Endothelial cell of umbilical vein (primary cell): ENCODE results near the gene UNKL. TPM values are rescaled to one million over a fixed set of nuclear protein-coding genes. Genes with fewer than 3 reads are reported as not detected.

ENCODE experiments used
- BruUV-seq: library from RNA; stranded (reverse); fragments of 400-500 nt; replicated peaks from 2 replicates; lab custom pipeline; 2021; lab: Mats Ljungman, UMichigan
- CTCF ChIA-PET: fragments of 300-600, 350-600 bp; sonication (Branson Sonifier 250); formaldehyde crosslinking; loops from one replicate; lab custom pipeline; 2021; ENCODE audit warnings: antibody characterized with exemption, inconsistent platforms; lab: Charles Lee
- POLR2A ChIA-PET: fragments of 300-600, 350-600 bp; sonication (Branson Sonifier 250); formaldehyde crosslinking; loops from one replicate; lab custom pipeline; 2021; ENCODE audit warnings: antibody characterized with exemption, inconsistent platforms; lab: Charles Lee
- DNase-seq: peaks from one replicate; pipeline ENCODE4 v3.0.0-alpha.2; 2011; ENCODE audit warnings: low read depth, low spot score
- FAIRE-seq: peaks from 2 replicates; lab custom pipeline; 2011; peaks lifted over from hg19 to GRCh38; lab: Jason Lieb, UNC
- H2AFZ ChIP-seq: 2 replicates; pipeline ENCODE4 v1.6.0; 2012; ENCODE audit warnings: low read depth, low read length, control low read depth, inconsistent platforms
- H3K27ac ChIP-seq: 2 replicates; pipeline ENCODE4 v1.5.1; 2011; ENCODE audit warnings: low read depth, mild to moderate bottlenecking, control low read depth, low read length, moderate library complexity; ENCODE audit not compliant: insufficient read depth
- H3K27me3 ChIP-seq, 2 experiments: 2 replicates each; pipeline versions ENCODE4 v1.6.0 to v1.6.1; 2011; ENCODE audit warnings: low read length in 2 of 2, mixed read lengths in 1 of 2; ENCODE audit not compliant: control insufficient read depth in 2 of 2, insufficient read depth in 2 of 2
- H3K36me3 ChIP-seq, 2 experiments: 2 replicates in 1 of 2; 3 replicates in 1 of 2; pipeline ENCODE4 v1.5.1; 2011; ENCODE audit warnings: low read length in 2 of 2, mild to moderate bottlenecking in 1 of 2, moderate library complexity in 1 of 2; ENCODE audit not compliant: control insufficient read depth in 2 of 2, insufficient read depth in 2 of 2; ENCODE audit errors: extremely low read depth in 1 of 2
- H3K4me1 ChIP-seq: 3 replicates; pipeline ENCODE4 v1.5.1; 2011; ENCODE audit warnings: mild to moderate bottlenecking, low read length; ENCODE audit not compliant: control insufficient read depth, insufficient read depth; ENCODE audit errors: extremely low read depth
- H3K4me2 ChIP-seq: 2 replicates; pipeline ENCODE4 v1.6.1; 2011; ENCODE audit warnings: low read length, control low read depth, mixed read lengths; ENCODE audit not compliant: insufficient read depth
- H3K4me3 ChIP-seq, 3 experiments: fragments of 200-600 bp in 1 of 3; sonication (generic), shearing (Covaris generic) in 1 of 3; replicated peaks in 1 of 3; 2 replicates each; pipeline ENCODE4 v1.5.1; 2011 to 2016; ENCODE audit warnings: control low read depth in 3 of 3, low read length in 3 of 3, mild to moderate bottlenecking in 2 of 3, inconsistent platforms in 1 of 3, low read depth in 1 of 3, moderate library complexity in 1 of 3; ENCODE audit not compliant: insufficient read depth in 1 of 3
- H3K79me2 ChIP-seq: 2 replicates; pipeline ENCODE4 v1.6.0; 2012; ENCODE audit warnings: low read length, inconsistent platforms; ENCODE audit not compliant: control insufficient read depth, insufficient read depth
- H3K9ac ChIP-seq: replicated peaks from 2 replicates; pipeline ENCODE3; 2011; ENCODE audit warnings: low read length, control low read depth; ENCODE audit not compliant: insufficient read depth; ENCODE audit errors: extremely low read depth
- H3K9me1 ChIP-seq: replicated peaks from 3 replicates; pipeline ENCODE4 v1.6.0; 2011; ENCODE audit warnings: mild to moderate bottlenecking, low read length; ENCODE audit not compliant: control insufficient read depth, insufficient read depth; ENCODE audit errors: extremely low read depth
- H3K9me3 ChIP-seq: replicated peaks from 2 replicates; pipeline ENCODE4 v1.5.1; 2012; ENCODE audit warnings: low read length, inconsistent platforms; ENCODE audit not compliant: control insufficient read depth, insufficient read depth
- H4K20me1 ChIP-seq: replicated peaks from 2 replicates; pipeline ENCODE3; 2011; ENCODE audit warnings: mild to moderate bottlenecking, low read length; ENCODE audit not compliant: control insufficient read depth, insufficient read depth; ENCODE audit errors: extremely low read depth
- CTCF ChIP-seq, 2 donors: IDR thresholded peaks; 1 replicate in 1 of 2; 2 replicates in 1 of 2; pipeline ENCODE4 v1.5.1; 2011; ENCODE audit warnings: low read length in 2 of 2, mild to moderate bottlenecking in 2 of 2, moderate library complexity in 2 of 2, control low read depth in 1 of 2, inconsistent platforms in 1 of 2, low read depth in 1 of 2; ENCODE audit not compliant: insufficient read depth in 1 of 2; ENCODE audit errors: extremely low read depth in 1 of 2
- EZH2 ChIP-seq: IDR thresholded peaks from 2 replicates; pipeline ENCODE4 v1.6.1; 2012; ENCODE audit warnings: borderline replicate concordance, low read depth, mild to moderate bottlenecking, moderate library complexity, low read length, inconsistent platforms; ENCODE audit not compliant: severe bottlenecking
- FOS ChIP-seq: IDR thresholded peaks from 2 replicates; pipeline ENCODE4 v1.6.1; 2011; ENCODE audit warnings: mild to moderate bottlenecking, low read length, moderate library complexity, borderline replicate concordance; ENCODE audit not compliant: insufficient read depth
- GATA2 ChIP-seq: IDR thresholded peaks from 2 replicates; pipeline ENCODE4 v1.7.0; 2011; ENCODE audit warnings: low read depth, mild to moderate bottlenecking, moderate library complexity, mixed read lengths, low read length; ENCODE audit not compliant: insufficient read length, insufficient read depth
- JUN ChIP-seq: IDR thresholded peaks from 2 replicates; pipeline ENCODE4 v1.6.1; 2011; ENCODE audit warnings: borderline replicate concordance, low read depth; ENCODE audit not compliant: insufficient read length, insufficient read depth
- MYC ChIP-seq: IDR thresholded peaks from one replicate; pipeline ENCODE4 v1.6.1; 2011; ENCODE audit warnings: mild to moderate bottlenecking, low read depth, low read length
- POLR2A ChIP-seq: IDR thresholded peaks from 2 replicates; pipeline ENCODE4 v1.6.1; 2012; ENCODE audit warnings: low read depth, mild to moderate bottlenecking, control low read depth, low read length
- POLR2AphosphoS5 ChIP-seq: IDR thresholded peaks from 2 replicates; pipeline ENCODE4 v1.6.1; 2012; ENCODE audit warnings: low read depth, mild to moderate bottlenecking, control low read depth, low read length, moderate library complexity; ENCODE audit not compliant: insufficient read depth
- dilution Hi-C: fragments of 300-500 bp; cut with MboI; formaldehyde crosslinking; loops from one replicate; pipeline ENCODE4 v1.15.0; 2019; ENCODE audit warnings: low sequenced_read_pairs; ENCODE audit not compliant: extremely low pct_ligation_motif_present
- intact Hi-C: fragments of 100-400 bp; cut with micrococcal nuclease; formaldehyde crosslinking; loops from one replicate; pipeline ENCODE4 v1.10.0; 2022
- polyA plus RNA-seq, 4 experiments: library from polyadenylated mRNA; depleted of rRNA in 3 of 4; stranded (reverse) in 3 of 4; unstranded in 1 of 4; fragments of >200 nt; gene quantifications; 2 replicates each; pipeline versions ENCODE4 v1.2.1 to v1.2.3, GENCODE V29; 2011 to 2012; ENCODE audit warnings: missing spikeins in 1 of 4
- total RNA-seq: library from RNA; stranded (reverse); gene quantifications from 2 replicates; pipeline ENCODE4 v1.2.3, GENCODE V29; 2021
- TF ChIP-seq, protein P1 (sequence below): IDR thresholded peaks from 2 replicates; pipeline ENCODE4 v1.6.1; 2011; ENCODE audit not compliant: insufficient read depth, insufficient read length

The UNKL gene
- total and polyA plus RNA-seq, 2 donors (not counting 3 experiments of a cell fraction or from before 2014, with no cell fraction given): 17.1 to 32.8 TPM

- dilution Hi-C loops (no loop called here), intact Hi-C loops (no loop called here)
- H3K4me2 ChIP-seq: no peak overlapping the region
- H3K79me2 ChIP-seq: peaks cover 25% of the 10 kb centered on the region
- no peaks in the 10 kb centered on the region for H4K20me1 ChIP-seq
- no peaks in the 10 kb centered on the region for H3K9me3 ChIP-seq
- no peaks in the 10 kb centered on the region for H3K27me3 ChIP-seq
- peaks cover 13% of the 10 kb centered on the region for H3K4me1 ChIP-seq
- no peak overlapping the region for H3K27ac ChIP-seq
- no TSS peak for BruUV-seq
- CTCF ChIA-PET: interaction anchor here (2.2 kb wide), 1 partner anchor 15 kb away, joined by 5 read pairs; no protein-coding TSS in a partner anchor
- H2AFZ ChIP-seq: no peak overlapping the region
- DNase-seq (no peak), FAIRE-seq (no peak)
- POLR2A ChIA-PET: no interaction called here
- no peak overlapping the region for H3K4me3 ChIP-seq
- H3K9ac ChIP-seq: no peak overlapping the region
- TF ChIP-seq JUN (no peak), POLR2AphosphoS5 (no peak), CTCF (IDR thresholded peaks at IDR 0.05; ENCODE audit: extremely low read depth in 1 of 2, insufficient read depth in 1 of 2, low read depth in 1 of 2, low read length in 2 of 2) (no peak), FOS (no peak), POLR2A (no peak), GATA2 (no peak), MYC (no peak), EZH2 (no peak)
- TF ChIP-seq, protein P1, sequence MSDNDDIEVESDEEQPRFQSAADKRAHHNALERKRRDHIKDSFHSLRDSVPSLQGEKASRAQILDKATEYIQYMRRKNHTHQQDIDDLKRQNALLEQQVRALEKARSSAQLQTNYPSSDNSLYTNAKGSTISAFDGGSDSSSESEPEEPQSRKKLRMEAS: no peak
- H3K36me3 ChIP-seq: peaks cover 0 to 11% of the 10 kb centered on the region in 2 experiments
- H3K9me1 ChIP-seq: no peaks in the 10 kb centered on the region
These were observed 66.1 kb downstream of the UNKL start for GRCh38 chr16:1348441-1348840.
